ENCODE results near the gene SORCS2.

Gene SORCS2

DNA sequence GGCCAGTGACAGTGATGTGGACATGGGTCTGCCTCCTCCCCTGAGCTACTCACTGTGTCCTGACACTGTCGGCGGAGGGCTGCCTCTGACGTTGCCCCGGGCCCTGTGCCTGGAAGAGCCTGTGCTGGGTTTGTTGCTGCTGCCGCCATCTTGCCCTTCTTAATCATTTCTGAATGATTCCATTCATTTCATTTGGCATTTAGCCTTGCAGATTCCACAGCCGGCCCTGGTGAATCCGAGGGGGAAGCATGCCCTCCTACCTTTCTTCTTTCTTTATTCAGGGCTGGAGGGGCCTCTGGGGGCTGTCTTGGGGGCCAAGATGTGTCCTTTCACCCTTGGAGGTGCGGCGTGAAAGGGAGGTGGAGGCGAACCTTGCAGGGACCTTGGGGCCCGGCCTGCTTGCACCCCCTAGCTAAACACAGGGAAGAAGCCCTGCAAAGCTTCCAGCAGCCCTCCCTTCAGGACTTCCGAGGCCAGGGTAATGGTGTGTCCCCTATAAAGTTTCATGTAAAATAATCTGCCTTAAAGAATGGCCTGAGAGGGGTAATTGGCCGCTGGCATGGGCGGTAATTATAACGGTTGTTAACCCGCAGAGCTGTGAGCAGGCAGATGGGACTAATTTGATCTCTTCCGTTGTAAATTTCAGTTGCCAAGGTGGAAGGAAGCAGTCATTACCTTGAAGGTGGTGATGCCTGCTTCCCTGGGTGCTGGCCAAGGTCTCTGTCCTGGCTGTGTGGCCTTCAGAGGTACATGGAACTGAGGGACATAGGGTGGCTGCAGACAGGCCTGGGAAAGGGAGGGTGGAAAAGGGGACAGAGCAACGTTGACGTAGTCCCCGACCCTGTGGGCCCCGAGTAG lies 150.1 kb downstream of the SORCS2 start:
- FAIRE-seq = no peak

DNA sequence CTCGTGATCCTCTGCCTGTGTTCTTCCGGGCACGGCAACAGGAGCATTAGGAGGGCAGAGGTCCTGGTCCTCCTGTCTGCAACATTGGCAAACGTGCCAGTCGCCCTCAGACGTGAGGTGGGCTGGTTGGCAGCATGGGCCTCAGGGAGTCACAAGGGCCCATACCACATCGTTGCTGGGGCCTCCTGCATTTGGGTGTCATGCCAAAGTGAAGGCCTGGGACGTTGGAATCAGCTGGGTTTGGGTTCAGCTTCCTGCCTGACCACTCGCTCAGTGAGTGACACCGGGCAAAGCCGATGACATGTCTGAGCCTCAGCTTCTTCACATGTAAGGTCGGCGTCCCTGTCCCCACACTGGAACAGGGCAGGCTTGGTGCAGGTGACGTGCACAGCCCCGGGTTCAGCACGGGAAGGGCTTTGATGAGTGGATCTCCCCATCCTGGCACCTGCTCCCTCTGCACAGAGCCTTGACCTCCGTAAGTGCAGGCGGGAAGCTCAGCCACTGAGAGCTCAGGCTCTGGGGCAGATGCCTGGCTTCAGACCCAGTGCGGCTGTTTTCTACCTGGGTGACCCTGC lies 150.8 kb downstream of the SORCS2 start:
- no peak for FAIRE-seq

DNA sequence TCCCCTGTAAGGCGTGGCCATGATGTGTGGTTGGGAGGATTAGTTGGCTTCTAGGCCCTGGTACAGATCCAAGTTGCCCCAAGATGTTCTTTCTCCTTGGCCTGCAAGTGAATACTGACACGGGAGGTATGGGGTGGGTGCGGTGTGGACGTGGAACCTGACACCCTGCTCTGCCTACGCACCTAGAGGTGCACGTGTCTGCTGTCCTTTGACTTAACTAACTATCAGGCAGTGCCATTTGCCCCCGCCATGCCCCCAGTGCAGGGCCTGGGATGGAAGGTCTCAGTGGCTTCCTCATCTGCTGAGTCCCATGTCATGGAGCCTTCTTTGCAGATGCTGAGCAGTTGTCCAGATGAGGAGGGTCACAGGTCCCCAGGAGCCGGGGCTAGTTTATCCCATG lies 151.6 kb downstream of the SORCS2 start:
- no peak for FAIRE-seq

GRCh38 chr4:7344636-7345155 lies 152.4 kb downstream of the SORCS2 start:
- FAIRE-seq = no peak

- FAIRE-seq = no peak
Measured at GRCh38 chr4:7347981-7348380, 155.6 kb downstream of the SORCS2 start.

DNA sequence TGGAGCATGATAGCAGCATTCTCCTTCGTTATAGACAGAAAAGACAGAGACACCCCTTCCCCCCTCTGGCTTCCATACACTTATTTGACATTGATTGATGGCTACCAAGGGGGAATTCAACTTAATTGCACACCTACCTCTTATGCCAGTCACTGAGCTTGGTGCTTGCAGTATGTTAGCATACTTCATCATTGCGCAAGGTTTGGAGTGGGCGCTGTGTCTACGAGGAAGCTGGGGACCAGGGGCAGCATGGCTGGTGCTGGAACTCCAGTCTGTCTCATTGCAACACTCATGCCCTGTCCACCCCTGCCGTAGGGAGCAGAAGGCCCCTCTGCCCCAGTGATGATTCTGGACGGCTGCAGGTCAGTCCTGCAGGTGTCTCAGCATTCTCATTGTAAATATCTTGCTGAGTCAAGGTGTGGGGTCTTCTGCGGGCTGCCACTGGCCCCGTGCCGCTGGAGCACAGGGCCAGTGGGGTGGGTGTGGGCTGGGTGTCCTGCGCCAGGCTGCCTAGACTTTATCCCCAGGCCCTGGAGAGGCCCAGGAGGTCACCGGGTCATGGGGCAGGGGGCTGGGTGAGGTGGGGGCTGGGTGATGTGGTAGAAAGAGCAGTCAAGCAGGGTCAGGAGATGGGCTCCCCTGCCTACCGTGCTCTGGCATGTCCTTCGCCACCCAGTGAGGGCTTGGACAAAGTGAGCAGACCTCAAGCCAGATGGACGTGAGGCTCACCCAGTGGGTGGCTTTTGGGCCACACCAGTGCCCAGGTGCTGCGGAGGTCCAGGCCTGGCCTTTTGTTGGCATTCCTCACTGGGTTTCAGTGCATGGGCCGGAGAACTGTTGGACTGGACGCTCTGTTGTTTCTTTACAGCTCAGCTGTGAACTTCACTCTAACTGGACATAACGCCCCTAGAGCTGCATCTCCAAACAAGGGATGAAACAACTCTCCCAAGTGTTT lies 156.9 kb downstream of the SORCS2 start:
- FAIRE-seq = no peak

- FAIRE-seq = no peak
Measured at GRCh38 chr4:7350396-7350795, 158.1 kb downstream of the SORCS2 start.

DNA sequence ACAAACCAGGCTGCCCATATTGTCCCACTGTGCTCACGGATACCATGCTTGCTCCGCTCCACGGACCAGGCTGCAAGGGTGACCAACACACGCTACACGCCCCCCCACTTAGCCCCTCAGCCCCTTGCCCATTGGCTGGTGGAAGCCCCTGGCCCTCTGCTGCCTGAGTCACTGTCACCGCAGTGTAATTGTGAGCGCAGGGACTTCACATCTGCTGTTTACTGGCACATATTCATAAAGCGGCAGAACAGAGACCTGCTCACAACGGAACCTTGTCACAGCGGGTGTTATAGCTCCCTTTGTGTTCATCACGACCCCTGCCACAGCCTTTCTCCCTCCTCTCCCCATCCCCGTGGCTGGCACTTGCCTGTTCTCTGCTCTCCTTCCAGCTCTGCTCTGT lies 158.7 kb downstream of the SORCS2 start:
- FAIRE-seq = no peak

DNA sequence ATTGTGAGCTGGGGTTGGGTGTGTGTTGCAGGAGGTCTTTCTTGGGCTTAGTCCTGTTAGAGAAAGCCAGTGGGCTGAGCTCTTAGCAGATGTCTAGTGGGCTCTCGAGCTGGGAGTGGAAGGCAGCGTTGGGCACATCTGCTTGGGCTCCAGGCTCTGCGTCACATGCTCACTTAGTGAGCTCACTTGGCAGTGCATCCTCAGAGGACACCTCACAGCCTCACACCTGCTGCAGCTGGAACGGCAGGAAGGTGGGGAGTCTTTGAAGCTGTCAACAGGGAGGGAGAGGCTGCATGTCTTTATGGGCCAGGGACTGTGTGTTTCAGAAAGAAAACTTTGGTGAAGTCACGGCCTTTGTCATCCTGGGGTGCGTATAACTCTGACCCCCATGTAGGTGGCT lies 160.1 kb downstream of the SORCS2 start:
- FAIRE-seq = no peak

GRCh38 chr4:7353046-7353790 lies 160.9 kb downstream of the SORCS2 start:
- FAIRE-seq = no peak

DNA sequence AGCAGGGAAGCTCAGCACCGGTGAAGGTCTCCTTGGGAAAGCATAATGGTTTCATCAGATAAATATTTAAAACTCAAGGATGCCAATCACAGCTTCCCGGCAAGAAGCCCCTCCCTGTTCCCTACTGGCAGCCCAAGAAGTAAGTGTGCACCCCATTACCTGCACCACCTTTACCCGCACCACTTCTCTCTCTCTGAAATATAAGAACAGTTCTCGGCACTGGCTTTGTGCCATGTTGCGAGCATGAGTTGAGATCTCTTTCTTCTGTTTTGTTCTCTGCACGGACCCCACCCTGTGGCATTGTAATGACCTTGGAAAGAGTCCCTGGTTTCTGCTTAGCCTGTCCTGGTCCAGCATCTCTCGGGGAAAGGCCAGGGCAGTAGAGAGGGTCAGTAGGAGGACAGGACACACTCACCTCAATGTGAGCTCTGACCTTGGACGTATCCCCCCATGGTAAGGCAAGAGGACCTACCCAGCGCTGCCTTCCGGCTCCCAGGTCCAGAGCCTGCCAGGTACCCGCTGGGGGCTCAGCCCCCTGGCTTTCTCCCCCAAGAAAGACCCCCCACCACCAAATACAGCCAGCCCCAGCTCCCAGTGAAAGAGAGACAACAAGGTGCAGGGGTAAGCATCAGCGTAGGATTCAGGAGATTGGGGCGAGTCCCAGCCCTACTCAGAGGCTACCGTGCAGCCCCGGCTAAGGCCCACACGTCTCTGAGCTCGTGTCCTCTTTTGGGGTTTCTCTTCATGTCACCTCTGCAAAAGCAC lies 161.7 kb downstream of the SORCS2 start:
- no peak for FAIRE-seq

GRCh38 chr4:7354927-7355326 lies 162.6 kb downstream of the SORCS2 start:
- FAIRE-seq = no peak

DNA sequence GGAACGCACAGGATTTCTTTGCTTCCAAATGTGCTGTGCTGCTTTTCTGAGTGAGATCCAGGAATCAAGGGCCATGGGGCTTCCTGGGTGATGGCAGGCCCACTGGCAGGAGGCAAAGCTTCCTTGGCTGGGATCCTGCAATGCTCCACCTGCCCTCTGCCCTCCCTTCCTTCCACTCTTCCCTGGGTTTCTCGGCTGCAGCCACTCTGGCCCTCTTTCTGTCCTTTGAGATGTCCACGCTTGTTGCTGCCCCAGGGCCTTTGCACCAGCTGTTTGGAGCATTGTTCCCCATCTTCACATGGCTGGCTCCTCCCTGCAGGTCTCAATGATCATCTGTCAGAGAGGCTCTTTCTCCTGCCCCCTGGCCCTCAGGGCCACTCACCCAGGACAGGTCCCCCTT lies 163.5 kb downstream of the SORCS2 start:
- no peak for FAIRE-seq

DNA sequence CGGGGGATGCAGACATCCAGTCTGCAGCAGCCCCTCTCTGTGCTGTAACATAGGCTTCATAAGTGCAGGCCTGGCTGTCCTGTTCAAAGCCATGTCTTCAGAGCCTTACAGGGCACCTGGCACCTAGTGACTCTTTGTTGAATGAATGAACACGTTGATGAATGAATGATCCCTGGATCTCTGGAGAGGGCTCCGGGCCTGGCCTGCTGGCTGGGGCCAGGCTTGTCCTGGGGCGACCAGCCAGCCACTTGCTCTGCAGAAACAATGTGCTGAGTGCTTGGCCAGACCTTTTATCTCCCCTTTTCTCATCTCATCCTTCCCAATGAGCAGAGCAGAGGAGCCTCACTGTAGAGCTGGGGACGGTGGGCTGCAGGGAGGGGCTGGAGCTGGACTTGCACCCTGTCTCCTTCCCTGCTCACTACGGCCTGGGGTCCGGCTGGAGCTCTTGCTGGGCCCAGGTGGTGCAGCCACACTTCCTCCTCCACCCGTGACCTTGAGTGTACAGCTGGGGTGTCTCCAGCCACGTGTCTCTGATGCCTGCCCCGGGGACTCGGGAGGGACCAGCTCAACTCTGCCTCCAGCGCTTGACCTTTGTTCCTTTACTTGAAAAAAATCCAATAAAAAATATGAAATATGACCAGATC lies 164.5 kb downstream of the SORCS2 start:
- FAIRE-seq = no peak

GRCh38 chr4:7357323-7357722 lies 165.0 kb downstream of the SORCS2 start:
- FAIRE-seq = no peak

- no peak for FAIRE-seq
Measured at GRCh38 chr4:7358100-7358735, 165.9 kb downstream of the SORCS2 start.

DNA sequence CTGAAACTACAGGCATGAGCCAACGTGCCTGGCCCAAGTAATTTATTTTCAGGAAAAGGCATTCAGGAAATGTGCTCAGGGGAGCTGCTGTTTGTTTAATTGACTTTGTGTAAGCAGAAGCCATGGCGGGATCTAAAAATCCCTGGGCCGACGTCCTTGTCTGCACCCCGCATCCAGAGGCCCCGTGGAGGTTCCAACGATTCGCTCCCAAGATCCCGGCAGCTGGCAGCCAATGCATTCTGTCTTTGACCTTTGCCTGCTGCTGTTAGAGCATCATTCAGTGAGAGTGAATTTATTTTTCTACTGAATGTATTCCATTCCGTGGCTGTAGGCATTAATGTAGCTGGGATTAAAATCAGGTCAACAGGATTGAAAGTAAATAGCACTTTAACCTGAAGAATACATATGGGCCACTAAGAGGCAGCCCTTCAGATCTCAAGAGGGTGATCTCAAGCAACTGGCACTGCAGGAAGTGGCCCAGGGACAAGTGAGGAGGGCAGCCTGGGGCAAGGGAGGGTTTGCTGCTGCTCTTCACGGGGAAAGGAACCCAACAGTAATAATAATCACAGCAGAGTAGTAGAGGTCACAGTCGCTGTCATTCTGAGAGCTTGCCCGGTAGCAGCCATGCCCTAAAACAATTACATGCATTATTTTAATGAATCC lies 167.2 kb downstream of the SORCS2 start:
- no peak for FAIRE-seq

DNA sequence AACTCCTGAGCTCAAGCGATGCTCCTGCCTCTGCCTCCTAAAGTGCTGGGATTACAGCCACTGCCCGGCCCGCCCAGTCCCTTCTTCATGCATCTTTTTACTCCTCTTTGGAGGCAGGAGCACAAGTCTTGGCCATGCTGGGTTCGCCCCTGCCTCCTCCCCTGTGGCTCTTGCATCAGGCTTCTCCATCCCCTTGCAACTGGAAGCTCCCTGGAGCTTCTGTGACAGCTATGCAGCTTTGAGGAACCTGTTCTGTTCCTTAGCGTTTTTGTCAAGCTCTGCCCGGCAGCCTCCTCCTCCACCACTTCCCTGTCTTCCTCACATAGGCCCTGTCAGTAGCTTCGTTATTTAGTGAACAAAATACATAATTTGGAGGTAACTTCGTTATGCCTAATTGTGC lies 168.5 kb downstream of the SORCS2 start:
- no peak for FAIRE-seq

- FAIRE-seq = no peak
Measured at GRCh38 chr4:7361280-7361895, 169.1 kb downstream of the SORCS2 start.

- no peak for FAIRE-seq
Measured at GRCh38 chr4:7362341-7362740, 170.0 kb downstream of the SORCS2 start.
